Body of pancreas (tissue), 4 donors: ENCODE results near the gene MARVELD2.

Experiments used
- CTCF ChIP-seq, 7 experiments: fragments of 450-650 bp in 4 of 7; fragments of 200-600 bp in 3 of 7; sonication (generic) in 3 of 7; IDR thresholded peaks; one replicate each; pipeline ENCODE4 v1.5.1; 2016 to 2019; ENCODE audit warnings: antibody characterized with exemption in 7 of 7
- POLR2A ChIP-seq, 3 donors: fragments of 450-650 bp; IDR thresholded peaks; one replicate each; pipeline ENCODE4 v1.6.1; 2016; ENCODE audit warnings: antibody characterized with exemption in 3 of 3, mild to moderate bottlenecking in 2 of 3

- TF ChIP-seq CTCF (IDR thresholded peaks at IDR 0.05) (no peak), POLR2A (IDR thresholded peaks at IDR 0.05) (no peak)
These were observed 10.1 kb upstream of the MARVELD2 start for GRCh38 chr5:69404659-69405330.
